ENCODE measurements around the gene GTF2IRD1.
"Not testable (repeated sequence)": the region's sequence is repeated elsewhere in the genome, so short reads cannot be mapped to it uniquely, and the experiment has no call there.

GTF2IRD1 gene, protein sequence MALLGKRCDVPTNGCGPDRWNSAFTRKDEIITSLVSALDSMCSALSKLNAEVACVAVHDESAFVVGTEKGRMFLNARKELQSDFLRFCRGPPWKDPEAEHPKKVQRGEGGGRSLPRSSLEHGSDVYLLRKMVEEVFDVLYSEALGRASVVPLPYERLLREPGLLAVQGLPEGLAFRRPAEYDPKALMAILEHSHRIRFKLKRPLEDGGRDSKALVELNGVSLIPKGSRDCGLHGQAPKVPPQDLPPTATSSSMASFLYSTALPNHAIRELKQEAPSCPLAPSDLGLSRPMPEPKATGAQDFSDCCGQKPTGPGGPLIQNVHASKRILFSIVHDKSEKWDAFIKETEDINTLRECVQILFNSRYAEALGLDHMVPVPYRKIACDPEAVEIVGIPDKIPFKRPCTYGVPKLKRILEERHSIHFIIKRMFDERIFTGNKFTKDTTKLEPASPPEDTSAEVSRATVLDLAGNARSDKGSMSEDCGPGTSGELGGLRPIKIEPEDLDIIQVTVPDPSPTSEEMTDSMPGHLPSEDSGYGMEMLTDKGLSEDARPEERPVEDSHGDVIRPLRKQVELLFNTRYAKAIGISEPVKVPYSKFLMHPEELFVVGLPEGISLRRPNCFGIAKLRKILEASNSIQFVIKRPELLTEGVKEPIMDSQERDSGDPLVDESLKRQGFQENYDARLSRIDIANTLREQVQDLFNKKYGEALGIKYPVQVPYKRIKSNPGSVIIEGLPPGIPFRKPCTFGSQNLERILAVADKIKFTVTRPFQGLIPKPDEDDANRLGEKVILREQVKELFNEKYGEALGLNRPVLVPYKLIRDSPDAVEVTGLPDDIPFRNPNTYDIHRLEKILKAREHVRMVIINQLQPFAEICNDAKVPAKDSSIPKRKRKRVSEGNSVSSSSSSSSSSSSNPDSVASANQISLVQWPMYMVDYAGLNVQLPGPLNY

DNA sequence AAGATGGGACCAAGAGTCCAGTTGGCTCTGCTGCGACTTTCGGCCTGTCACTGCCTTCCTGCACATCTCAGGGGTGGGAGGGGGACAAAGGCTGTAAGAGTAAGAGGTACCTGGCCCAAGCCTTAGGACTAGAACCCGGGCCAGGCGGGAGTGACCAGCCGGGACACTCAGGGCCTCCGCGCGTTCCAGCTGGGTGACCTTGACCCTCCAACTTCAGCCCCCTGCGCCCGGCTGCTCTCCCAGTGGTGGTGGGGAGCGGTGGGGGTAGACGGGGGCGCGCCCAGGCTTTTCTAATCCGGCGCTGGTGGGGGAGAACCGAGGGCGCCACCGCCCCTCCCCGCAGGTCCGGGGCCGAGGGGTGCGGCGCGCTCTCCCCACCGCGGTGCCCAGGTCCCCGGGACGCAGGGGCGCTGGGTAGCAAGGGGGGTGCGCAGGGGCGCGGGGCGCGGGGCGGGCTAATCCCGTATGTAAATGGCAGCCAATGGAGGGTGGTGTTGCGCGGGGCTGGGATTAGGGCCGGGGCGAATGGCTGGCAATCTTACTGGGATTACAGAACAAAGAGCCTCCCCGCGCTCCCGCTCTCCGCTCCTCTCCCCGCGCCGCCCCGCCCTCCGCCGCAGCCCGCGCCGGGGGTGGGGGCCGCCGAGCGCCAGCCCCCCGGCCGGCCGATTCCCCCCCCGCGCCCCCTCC, at the start of gene GTF2IRD1:
GTF2IRD1 (plus strand) TSS at position 585 of the 690 bp plus-strand sequence. CDS start 54,175 bp downstream, outside the sequence.
- peak; percentile 76 for DNase-seq

DNA sequence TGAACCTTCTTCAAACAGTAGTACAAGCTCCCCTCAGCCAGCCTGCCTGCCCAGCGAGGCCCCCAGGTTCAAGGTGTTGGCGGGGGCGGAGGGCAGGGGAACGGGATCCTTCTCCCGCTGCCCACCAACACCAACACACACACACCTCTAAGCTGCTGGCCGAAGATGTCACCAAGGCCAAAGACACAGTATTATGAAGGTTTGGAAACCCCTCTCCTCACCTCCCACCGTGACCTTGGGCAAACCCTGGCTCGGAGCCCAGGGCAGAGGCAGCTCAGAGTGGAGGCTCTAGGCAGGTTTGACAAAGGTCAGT, 49.4 kb upstream of the GTF2IRD1 start:
- no peak for DNase-seq

DNA sequence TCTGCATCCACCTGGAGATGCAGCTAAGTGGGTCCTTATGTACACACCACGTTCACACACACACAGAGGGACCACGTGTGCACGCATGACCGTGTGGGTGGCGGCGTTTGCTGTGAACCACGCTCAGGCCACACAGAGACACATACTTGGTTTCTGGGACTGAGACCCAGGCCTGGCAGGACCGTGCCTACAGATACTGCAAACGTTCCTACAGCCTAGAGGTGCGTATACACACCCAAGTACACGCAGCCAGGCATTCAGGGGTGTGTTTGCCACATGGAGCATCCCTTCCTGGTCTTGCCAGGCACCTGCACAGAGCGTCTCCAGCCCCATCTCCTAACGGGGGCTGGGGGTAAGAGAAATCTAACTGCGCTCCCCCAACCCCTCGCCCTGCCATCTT, 49.0 kb upstream of the GTF2IRD1 start:
- no peak for DNase-seq

DNA sequence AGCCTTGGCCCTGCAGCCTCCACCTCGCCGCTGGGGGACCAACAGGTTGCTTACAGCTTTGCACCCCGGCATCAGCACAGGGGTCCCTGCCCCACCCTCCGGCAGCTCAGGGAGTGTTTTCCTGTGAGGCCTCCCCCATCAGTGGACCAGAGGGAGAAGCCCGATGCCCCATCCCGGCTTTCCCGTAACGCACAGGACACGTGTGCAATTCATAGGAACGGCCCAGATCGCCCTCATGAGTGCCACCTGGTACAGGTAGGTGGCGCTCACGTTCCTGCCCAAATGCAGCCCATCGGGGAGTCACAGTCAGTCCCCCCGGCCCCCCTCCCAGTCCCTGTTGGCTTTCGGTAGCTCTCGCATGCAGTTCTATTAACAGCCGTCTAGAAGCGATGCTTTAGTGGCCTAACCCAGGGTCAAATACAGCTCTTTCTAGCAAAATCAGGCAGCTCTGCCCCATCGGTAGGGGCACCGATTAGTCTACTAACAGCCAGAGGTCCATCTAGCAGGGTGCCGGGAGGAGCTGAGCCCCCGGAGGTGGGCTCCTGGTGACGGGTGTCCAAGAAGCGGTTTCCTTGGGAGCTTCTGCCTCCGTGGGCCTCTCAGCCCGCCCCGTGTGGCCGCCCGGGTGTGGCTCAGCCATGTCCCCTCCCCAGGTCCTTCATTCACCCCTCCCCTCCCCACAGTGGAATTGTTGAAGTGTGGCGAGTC, 48.4 kb upstream of the GTF2IRD1 start:
- no peak for DNase-seq

DNA sequence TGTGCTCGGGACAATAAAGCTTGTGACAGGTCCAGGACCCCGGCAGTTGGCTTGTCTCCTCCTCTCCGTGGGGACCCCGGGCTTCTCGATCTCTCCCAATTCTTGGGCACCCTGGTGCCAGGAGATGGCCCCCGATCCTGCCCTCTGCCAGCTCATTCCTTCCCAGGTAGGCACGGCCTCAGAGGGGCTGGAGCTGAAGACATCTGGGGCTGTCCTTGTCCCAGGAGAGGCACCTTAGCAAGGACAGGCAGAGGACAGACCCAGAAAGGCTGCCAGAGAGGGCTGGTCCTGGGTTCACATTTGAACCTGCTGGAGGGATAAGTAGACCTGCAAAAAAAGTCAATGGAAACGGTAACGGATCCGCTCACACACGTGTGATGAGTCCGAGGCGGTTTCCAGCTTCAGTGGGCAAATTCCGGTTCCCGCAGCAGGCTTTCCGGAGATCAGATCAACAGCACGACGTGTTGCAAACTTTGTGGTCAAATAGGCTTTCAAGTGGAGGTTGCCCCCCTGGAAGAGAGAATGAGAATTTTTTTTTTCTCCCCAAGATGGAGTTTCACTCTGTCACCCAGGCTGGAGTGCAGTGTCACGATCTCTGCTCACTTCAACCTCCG, 47.7 kb upstream of the GTF2IRD1 start:
- DNase-seq = no peak

DNA sequence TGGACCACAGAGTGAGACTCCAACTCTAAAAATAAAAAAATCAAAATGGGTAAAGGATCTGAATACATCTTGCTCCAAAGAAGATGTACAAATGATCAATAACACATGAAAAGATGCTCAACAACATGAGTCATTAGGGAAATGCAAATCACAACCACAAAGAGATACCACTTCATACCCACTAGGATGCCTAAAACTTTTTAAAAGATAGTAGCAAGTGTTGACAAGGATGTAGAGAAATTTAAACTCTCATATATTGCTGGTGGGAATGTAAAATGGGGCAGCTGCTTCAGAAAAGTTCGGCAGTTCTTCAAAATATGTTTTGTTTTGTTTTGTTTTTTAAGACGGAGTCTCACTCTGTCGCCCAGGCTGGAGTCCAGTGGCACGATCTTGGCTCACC, 45.7 kb upstream of the GTF2IRD1 start:
- DNase-seq = no peak

DNA sequence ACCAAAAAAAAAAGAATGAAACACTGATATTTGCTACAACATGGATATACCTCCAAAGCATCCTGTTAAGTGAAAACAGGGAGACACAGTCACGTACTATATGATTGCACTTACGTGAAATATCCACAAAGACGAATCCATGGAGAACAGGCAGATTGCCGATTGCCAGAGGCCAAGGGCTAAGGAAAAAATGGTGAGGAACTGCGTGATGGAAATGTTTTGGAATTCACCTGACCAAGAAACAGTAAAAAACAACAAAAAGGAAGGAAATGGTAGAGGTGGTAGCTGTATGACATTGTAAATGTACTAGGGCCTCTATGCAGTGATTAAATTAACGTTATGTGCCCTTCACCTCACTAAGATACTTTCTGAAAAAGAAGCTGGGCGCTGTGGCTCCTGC, 44.1 kb upstream of the GTF2IRD1 start:
- no peak for DNase-seq

DNA sequence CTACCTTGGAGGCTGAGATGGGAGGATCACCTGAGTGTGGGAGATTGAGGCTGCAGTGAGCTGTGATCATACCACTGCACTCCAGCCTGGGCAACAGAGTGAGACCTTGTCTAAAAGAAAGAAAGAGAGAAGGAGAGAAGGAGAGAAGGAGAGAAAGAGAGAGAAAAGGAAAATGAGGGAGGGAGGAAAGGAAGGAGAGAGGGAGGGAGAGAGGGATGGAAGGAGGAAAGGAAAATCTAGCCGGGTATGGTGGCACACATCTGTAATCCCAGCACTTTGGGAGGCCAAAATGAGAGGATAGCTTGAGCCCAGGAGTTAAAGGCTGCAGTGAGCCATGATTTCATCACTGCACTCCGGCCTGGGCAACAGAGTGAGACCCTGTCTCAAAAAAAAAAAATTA, 42.9 kb upstream of the GTF2IRD1 start:
- DNase-seq = no peak

DNA sequence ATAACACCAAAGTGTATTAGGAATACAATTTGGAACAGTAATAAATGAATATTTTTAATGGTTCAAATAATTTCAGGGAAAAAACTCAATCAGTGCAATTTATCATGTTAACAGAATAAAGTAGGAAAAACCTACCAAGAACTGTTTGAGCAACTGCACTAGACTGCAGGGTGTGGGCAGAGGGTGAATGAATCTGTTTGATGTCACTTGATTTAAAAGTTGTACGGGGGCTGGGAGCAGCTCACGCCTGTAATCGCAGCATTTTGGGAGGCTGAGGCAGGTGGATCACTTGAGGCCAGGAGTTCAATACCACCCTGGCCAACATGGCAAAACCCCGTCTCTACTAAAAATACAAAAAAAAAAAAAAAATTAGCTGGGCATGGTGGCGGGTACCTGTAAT, 42.1 kb upstream of the GTF2IRD1 start:
- DNase-seq = not testable (repeated sequence)

DNA sequence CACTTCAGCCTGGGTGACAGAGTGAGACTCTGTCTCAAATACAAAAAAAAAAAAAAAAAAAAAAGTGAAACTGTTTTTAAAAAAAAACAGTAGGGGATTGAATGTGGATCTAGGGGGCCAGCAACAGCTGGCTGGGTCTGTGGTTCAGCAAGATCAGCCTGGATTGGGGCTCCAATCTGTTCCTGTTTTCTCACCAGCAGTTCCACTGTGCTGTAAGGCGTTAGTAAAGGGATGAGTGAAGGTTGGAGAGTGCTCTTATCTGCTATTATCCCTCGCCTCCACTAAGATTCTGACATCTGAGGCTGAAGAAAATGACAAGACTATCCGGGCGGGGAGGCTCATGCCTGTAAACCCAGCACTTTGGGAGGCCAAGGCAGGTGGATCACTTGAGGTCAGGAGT, 41.6 kb upstream of the GTF2IRD1 start:
- peak; percentile 43 for DNase-seq

DNA sequence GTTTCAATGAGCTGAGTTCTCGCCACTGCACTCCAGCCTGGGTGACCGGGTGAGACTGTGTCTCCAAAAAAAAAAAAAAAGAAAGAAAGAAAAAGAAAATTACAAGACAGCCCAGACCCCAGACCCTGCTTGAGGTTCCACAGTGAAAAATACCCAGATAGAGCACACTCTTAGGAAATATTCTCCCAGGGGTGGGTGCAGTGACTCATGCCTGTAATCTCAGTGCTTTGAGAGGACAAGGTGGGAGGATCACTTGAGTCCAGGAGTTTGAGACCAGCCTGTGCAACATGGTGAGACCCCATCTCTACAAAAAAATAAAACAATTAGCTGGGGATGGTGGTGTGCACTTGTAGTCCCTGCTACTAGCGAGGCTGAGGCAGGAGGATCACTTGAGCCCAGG, 41.1 kb upstream of the GTF2IRD1 start:
- DNase-seq = no peak

DNA sequence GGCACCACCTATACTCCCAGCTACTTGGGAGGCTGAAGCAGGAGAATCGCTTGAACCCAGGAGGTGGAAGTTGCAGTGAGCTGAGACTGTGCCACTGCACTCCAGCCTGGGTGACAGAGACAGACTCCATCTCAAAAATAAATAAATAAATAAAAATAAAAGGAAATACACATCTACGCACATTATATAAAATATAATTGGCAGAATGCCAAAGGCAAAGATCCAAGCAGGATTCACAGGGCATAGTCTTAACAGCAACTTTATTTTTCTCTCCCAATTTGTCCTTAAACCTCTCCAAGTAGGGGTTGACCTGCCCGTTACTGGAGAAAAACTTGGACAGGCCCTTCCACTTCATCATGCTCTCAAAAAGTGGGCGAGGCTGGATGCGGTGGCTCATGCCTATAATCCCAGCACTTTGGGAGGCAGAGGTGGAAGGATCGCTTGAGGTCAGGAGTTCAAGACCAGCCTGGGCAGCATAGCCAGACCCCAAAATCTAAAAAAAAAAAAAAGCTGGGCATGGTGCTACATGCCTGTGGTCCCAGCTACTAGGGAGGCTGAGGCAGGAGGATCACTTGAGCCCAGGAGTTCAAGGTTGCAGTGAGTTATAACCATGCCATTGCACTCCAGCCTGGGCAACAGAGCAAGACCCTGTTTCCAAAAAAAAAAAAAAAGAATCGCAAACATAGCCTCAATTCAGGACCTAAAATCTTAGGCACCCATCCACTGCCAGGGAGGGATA, 38.9 kb upstream of the GTF2IRD1 start:
- DNase-seq = not testable (repeated sequence)

DNA sequence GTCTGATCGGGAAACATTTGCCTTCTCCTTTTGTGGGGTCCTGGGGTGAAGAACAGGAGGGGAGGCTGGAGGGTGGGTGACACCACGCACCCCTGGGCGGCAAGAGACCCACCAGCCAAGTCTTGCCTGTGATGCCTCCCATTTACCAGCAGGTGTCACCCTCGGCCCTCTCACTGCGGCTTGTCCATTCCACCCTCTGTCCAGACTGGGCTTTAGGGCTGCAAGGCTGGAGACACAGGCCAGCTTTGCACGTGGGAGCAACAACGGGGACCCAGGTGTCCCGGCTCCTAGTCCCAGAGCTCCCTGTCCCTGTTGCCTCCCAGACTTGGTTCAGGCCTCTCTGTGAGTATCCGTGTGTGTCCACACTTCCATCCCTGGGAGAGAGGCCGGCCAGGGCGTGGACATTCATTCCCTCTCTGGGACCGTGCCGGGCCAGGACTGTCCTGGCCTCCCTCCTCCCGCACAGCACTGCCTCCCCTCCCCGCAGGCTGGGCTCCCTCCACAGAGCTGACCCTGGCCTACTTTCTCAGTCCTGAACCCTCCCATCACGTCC, 36.2 kb upstream of the GTF2IRD1 start:
- peak; percentile 28 for DNase-seq

DNA sequence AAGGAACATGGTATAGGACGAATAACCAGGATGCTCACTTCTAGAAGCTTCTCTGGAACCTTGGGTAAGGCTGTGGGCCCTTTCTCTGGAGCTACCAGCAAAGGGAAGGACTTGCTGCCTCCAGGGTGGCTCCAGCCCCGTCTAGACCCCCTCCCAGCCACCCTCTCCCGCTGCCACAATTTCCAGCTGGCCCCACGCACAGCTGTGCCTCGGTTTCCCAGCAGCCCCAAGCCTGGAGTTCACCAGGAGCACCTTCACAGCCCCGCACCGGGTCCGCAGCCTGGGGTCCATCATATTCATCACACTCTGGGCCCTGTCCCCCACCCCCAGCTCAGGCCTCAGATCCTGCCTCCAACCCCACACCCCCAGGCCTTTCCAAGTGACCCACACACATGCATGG, 35.6 kb upstream of the GTF2IRD1 start:
- no peak for DNase-seq

DNA sequence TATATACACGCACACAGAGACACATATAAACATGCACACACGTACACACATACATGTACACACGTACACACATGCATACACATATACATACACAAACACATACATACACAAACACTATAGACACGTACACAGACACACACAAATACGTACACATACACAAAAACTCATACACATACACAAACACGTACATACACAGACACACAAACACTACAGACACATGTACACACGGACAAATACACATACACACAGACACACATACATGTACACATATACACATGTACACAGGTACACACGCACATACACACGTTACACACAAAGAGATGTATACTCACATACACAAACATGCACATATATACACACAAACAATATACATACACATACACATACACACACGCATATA, 35.2 kb upstream of the GTF2IRD1 start:
- DNase-seq = no peak

DNA sequence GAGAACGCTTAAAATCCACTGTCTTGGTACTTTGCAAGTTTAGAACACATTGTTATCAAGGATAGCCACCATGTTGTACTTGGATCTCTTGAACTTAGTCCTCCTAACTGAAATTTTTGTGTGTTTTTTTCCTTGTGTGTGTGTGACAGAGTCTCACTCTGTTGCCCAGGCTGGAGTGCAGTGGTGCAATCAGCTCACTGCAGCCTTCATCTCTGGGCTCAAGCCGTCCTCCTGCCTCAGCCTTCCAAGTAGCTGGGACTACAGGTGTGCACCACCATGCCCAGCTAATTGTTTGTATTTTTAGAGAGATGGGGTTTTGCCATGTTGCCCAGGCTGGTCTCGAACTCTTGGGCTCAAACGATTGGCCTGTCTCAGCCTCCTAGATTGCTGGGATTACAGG, 34.5 kb upstream of the GTF2IRD1 start:
- DNase-seq = not testable (repeated sequence)

DNA sequence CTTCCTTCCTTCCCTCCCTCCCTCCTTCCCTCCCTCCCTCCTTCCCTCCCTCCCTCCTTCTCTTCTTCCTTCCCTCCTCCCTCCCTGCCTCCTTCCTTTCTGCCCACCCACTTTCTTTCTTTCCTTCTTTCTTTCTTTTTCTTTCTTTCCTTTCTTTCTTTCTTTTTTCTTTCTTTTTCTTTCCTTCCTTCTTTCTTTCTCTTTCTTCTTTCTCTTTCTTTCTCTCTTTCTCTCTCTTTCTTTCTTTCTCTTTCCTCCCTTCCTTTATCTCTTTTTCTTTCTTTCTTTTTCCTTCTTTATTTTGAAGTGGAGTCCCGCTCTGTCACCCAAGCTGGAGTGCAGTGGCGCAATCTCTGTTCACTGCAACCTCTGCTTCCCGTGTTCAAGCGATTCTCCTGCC, 33.7 kb upstream of the GTF2IRD1 start:
- DNase-seq = no peak

DNA sequence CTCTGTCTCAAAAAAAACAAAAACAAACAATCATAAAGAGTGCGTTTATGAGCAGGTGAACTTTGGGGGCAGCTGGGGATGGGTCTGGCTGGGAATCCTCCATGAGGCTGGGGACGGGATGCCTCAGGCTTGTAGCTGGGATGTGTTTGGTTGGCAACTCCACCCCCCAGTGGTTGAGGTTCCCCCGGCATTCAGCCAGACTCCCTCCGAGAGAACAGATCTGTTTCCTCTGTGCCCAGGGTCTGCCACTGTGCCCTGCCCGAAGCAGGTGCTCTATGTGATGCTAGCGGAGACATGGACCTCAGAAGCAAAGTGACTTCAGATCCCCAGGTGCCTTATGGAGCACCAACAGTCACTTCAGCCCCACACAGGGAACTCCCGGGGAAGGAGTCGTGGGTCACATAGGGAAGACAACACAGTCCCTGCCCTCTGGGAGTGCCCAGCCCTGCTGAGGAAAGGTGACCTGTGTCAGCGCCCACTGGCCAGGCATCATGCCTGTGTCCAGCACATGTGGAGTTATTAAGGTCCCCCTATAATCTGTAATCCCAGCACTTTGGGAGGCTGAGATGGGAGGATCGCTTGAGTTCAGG, 29.3 kb upstream of the GTF2IRD1 start:
- DNase-seq = no peak

DNA sequence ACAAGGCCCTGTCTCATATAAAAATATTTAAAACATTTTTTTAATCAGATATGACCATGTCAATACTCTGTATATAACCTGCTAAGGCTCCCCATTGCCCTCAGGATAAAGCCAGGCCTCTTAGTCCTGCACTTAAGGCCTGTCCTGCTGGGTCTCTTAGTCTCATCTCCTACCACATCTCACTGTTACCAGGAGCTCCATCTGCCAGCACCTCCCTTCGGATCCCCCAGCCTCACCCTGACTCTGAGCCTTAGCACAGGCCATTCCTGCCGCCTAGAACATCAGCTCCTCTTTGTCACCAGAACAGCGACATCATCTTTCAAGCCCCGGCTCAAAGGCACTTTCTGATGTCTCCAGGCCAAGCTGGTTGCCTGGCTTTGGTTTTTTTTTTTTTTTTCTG, 25.7 kb upstream of the GTF2IRD1 start:
- no peak for DNase-seq

DNA sequence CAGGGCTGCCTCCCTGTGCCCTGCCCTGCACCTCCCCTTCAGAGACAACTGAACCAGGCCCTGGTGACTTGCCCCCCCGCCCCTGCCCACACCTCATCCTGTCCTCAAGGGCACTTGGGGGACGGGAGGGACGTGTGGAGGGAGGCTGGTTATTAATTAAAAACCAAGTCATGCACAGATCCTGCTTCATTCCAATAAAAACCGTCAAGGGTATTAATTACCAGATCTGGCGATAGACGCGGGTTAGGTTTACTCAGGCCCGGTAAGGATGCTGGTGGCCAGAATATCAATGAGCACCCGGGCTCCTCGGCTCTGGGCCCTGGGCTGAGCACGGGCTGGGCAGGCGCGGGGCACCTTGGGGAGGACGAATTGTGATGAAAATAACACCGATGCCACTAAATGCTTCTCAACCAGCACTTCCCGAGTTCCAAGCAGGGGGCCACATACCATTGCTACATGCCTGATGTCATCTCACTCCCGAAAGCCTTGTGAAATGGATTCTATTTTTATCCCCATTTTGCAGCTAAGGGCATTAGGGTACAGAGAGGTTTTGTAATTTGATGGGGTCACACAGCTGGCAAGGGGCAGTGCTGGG, 24.5 kb upstream of the GTF2IRD1 start:
- DNase-seq = peak; percentile 9

All from NCI-H2227 treated with DMSO at 0.1 percent for 48 hours (cell line).